ENCODE data around the gene EPC1. TPM values are rescaled to one million over a fixed set of nuclear protein-coding genes. Genes with fewer than 3 reads are reported as not detected.

Gene EPC1
- total RNA-seq, 1 donor from 2014 or later, result 46.2 TPM

DNA sequence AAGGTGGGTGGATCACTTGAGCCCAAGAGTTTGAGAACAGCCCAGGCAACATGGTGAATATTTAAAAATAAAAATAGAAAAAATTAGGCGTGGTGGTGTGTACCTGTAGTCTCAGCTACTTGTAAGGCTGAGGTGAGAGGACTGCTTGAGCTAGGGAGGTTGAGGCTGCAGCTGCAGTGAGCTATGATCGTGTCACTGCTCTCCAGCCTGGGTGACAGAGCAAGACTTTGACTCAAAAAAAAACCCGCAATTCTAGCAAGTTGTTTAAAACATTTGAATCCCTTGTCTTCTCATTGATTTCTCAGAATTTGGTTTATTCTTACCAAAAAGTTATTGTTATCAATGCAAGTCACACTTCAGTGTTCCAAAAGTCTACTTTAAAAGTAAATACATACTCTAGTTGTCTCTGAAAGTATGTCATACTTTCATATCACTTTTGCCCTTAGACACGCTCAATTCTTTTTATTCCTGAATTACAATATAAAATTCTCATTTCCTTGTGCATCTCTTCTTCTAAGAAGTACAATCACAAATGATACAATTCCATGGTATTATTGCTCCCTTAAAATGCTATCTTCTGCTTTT, 6.3 kb downstream of the EPC1 start:
- intact Hi-C loops (cut with micrococcal nuclease), result loop anchor here (1.0 to 10.0 kb wide), 2 partner anchors 8 to 416 kb away; partner anchors contain the start of gene ARHGAP12

GRCh38 chr10:32338262-32338661, 8.7 kb downstream of the EPC1 start:
- intact Hi-C loops (cut with micrococcal nuclease), result no loop called here

DNA sequence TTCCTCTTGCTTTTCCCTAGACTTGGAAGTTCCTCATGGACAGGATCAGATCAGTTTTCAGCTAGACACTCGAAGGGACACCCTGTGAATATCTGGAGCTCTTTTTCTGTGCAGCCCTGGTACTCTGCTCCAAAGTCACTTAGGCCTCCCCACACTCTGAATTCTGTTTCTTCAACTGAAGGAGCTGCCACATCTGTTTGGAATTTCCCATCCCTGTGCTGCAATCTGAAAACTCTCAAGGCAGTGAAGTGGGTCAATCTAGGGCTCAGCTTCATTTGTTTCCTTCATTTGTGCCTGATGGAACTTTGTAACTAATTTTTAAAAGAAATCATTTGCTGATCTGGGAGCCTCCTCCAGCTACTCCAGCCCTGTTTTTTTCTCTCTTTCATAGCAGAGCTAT, 9.6 kb downstream of the EPC1 start:
- intact Hi-C loops (cut with micrococcal nuclease), result no loop called here

DNA sequence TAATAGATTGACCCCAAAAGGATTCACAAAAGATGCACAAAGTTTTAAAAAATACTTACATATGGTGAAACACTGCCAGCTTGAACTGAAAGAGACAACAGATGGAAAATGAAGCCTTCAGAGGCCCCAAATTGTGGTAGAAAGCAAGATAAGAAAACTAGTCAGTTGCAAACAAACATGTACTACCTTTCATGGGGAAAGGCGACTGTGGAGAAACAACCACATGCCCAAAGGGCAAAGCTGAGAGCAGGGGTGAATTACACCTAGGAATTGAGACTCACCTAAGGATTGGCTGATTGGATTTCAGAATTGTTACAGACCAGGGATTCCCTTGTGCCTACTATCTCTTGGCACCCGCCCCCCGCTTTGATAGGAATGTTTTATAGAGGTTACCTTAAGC, 13.1 kb downstream of the EPC1 start:
- intact Hi-C loops (cut with micrococcal nuclease), result loop anchor here (2.0 kb wide), 1 partner anchor 35 kb away; no protein-coding TSS in a partner anchor

- intact Hi-C loops (cut with micrococcal nuclease), result loop anchor here (1.0 to 2.0 kb wide), 5 partner anchors 9 to 46 kb away; no protein-coding TSS in a partner anchor
These were observed 14.6 kb downstream of the EPC1 start for GRCh38 chr10:32332299-32332750.

- intact Hi-C loops (cut with micrococcal nuclease), result loop anchor here (1.0 to 2.0 kb wide), 5 partner anchors 10 to 47 kb away; no protein-coding TSS in a partner anchor
These were observed 15.4 kb downstream of the EPC1 start for GRCh38 chr10:32331606-32332005.

DNA sequence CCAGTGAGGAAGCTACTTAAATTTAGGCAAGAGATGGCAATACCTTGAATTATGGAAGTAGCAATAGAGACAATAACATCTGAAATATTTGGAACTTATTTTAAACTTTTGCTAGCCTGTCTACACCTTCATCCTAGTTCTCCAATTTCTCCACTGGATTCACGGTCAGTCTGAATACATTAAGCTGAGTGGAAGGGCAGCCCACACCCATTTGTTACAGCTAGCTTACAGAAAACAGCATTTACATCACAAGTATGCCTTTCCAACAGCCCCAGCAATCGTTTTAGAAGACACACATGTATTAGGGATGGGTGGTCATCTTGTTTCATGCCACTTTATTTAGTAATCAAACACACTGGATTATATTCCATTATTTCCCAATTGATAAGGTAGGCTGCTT, 16.7 kb downstream of the EPC1 start:
- intact Hi-C loops (cut with micrococcal nuclease), result no loop called here

GRCh38 chr10:32329061-32329460, 17.9 kb downstream of the EPC1 start:
- intact Hi-C loops (cut with micrococcal nuclease), result no loop called here

- intact Hi-C loops (cut with micrococcal nuclease), result no loop called here
These were observed 18.5 kb downstream of the EPC1 start for GRCh38 chr10:32328499-32328898.

DNA sequence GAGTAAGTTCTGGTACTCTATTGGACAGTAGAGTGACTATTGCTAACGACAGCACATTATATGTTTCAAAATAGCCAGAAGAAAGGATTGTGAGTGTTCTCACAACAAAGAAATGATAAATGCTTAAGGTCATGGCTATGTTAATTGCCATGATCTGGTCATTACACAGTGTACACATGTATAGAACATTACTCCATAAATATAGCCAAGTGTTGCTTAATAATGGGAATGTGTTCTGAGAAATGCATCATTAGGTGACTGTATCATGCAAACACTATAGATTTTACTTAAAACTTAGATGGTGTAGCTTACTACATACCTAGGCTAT, 19.6 kb downstream of the EPC1 start:
- intact Hi-C loops (cut with micrococcal nuclease), result no loop called here

- intact Hi-C loops (cut with micrococcal nuclease), result no loop called here
These were observed 20.1 kb downstream of the EPC1 start for GRCh38 chr10:32326680-32327363.

GRCh38 chr10:32326119-32326518, 20.8 kb downstream of the EPC1 start:
- intact Hi-C loops (cut with micrococcal nuclease), result no loop called here

DNA sequence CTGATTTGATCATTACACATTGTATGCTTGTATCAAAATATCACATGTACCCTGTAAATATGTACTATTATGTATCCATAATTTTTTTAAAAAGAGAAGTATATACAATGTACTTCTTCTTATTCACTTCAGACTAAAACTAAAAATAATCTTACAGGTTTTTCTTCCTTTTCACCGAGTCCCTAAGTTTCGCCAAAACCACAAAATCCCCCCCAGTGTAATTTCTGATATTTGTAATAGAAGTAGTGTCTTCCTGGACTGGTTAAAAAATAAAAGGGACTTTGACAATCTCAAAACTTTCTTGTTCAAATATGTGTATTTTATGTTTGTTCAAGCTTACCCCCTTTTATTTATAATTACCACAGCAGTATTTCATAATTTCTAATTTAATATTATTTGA, 23.9 kb downstream of the EPC1 start:
- intact Hi-C loops (cut with micrococcal nuclease), result loop anchor here (2.0 kb wide), 1 partner anchor 16 kb away; no protein-coding TSS in a partner anchor

GRCh38 chr10:32321016-32321631, 25.8 kb downstream of the EPC1 start:
- intact Hi-C loops (cut with micrococcal nuclease), result no loop called here

DNA sequence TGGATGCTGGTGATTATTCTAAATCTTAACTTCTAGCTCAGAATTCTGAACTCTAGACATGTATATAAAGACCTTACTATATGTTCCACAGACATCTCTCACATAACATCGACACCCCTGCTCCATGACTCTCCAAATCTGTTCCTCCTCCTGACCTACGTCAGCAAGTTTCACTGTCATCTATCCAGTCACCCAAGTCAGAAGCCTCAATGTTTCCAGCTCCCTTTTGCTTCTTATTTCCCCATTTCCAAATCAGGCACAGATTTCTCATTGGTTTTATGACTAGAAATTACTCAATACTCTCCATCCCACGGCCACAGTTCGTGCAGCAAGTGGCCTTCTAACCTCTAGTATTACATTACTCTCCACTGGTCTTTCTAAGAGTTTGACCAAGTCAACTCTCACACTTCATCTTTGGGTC, 28.5 kb downstream of the EPC1 start:
- intact Hi-C loops (cut with micrococcal nuclease), result loop anchor here (1.0 kb wide), 2 partner anchors 14 to 28 kb away; no protein-coding TSS in a partner anchor

DNA sequence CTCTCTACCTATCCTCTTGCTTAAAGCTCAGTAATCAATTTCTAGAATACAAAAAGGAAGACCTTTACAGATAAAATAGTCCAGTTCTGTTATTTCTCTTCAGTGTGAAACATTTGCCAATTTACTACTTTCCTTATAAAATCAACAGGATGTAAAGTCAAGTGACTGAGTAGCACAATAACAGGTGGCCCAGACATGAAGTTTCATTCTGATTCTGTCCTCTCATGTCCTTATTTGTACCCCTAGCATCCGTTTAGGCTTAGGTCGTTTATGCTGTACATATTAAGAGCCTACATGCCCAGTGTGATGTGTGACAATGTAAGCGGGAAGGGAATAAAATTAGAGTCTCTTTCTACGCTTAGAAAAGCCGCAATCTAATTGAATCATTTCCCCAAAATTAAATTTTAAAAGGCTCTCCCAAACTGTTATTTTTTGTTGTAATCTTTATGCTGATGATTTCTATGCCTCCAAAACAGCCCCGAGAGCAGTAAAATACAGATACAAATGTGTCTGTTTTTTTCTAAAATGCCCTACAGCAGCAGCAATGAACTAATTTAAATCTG, 29.1 kb downstream of the EPC1 start:
- intact Hi-C loops (cut with micrococcal nuclease), result loop anchor here (1.0 kb wide), 2 partner anchors 14 to 28 kb away; no protein-coding TSS in a partner anchor

GRCh38 chr10:32315424-32315823, 31.5 kb downstream of the EPC1 start:
- intact Hi-C loops (cut with micrococcal nuclease), result no loop called here

DNA sequence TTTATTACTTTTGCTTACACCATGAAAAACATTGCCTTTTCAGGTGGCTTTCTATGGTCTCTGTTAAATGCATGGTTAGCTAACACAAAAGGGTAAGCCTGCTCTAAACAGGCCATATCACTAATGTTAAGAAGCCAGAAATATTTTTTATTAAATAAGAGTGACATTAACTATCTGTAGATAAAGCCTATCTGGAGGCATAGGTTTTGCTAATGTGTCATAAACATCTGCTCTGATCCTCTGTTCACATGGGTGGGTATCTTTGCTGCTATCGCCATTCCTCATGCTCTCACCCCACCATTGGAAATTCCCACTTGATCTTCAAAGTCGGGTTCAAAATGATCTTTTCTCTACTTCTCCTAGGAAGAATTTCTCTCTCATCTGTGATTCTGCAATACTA, 32.4 kb downstream of the EPC1 start:
- intact Hi-C loops (cut with micrococcal nuclease), result no loop called here

- intact Hi-C loops (cut with micrococcal nuclease), result no loop called here
These were observed 38.8 kb downstream of the EPC1 start for GRCh38 chr10:32308027-32308603.

DNA sequence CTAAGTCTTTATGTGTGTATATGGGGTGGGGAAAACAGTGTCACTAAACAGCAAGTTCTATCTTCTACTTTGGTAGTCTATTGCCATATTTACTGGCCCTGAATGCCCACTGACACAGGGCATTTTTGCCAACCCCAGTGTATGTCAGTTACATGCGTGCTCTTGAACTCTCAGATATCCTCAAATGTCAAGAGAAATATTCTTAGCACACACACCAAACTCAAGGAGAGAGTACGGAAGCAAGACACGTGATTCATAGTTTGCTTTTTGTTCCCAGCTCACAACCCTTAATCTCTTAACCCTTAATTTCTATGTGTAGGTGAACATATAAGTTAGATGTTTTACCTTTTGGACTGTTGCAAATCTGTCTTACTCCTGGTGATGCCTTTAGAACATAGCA, 39.3 kb downstream of the EPC1 start:
- intact Hi-C loops (cut with micrococcal nuclease), result loop anchor here (2.0 kb wide), 1 partner anchor 15 kb away; no protein-coding TSS in a partner anchor

DNA sequence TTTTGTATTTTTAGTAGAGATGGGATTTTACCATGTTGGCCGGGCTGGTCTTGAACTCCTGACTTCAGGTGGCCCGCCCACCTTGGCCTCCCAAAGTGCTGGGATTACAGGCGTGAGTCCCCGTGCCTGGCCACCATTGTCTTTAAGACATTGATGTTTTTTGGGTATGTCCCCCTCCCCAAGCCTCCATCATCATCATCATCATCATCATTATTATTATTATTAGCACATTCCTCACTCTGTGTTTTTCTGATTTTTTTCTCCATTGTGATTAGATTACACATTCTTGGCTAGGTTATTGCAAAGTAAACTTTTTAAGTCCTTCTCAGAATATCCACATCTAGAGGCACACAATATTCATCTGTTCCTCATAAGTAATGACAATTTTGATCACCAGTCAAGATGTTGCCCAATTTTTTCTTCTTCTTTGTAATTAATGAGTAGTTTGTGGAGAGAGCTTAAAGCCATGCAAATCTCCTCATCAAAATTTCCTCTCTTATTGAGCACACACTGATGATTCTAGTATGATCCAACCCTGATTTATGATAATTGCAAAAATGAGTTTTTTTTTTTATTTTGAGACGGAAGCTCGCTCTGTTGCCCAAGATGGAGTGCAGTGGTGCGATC, 47.5 kb downstream of the EPC1 start:
- intact Hi-C loops (cut with micrococcal nuclease), result loop anchor here (2.0 kb wide), 1 partner anchor 33 kb away; no protein-coding TSS in a partner anchor
